ENCODE measurements around the gene TAS2R50. TPM values are rescaled to one million over a fixed set of nuclear protein-coding genes. Genes with fewer than 3 reads are reported as not detected.

TAS2R50 gene
- total and polyA plus RNA-seq, 8 donors: 0.40 to 0.74 (median 0.60) TPM; not detected in 2

DNA sequence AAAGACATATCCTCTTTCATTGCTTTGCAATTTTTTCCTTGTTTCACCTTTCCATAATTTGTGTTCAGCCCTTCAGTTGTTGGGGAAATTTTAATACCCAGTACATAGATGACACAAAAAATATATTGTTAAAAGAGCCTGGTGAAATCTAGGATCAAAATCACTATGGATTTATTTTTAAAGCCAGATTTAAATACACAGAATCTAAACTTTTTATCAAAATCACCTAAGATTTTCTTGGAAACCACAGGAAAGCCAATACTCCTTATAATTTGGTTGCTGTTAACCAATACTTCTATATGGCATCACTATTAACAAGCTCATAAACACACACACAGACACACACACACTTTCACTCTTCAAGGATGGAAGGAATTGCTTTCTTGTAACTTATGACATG is 11.5 kb upstream of the TAS2R50 start, which contains the start of gene TAS2R20:
TSS of gene TAS2R20 (minus strand) at position 101 of the 400 bp plus-strand sequence. CDS start 429 bp downstream, outside the sequence.
- no peak within 1 kb of the TSS for H3K27ac ChIP-seq
- intact Hi-C loops (cut with DNase I): no loop called here
- H3K27me3 ChIP-seq: no peaks in the 10 kb centered on the region
- ATAC-seq (no peak), FAIRE-seq (no peak), DNase-seq (no peak)
- H3K9me3 ChIP-seq: no peaks in the 10 kb centered on the region
- H3K4me3 ChIP-seq: no peak within 1 kb of the TSS
- no peaks in the 10 kb centered on the region for H3K36me3 ChIP-seq
- no peaks in the 10 kb centered on the region for H3K4me1 ChIP-seq
- TF ChIP-seq, protein P1, sequence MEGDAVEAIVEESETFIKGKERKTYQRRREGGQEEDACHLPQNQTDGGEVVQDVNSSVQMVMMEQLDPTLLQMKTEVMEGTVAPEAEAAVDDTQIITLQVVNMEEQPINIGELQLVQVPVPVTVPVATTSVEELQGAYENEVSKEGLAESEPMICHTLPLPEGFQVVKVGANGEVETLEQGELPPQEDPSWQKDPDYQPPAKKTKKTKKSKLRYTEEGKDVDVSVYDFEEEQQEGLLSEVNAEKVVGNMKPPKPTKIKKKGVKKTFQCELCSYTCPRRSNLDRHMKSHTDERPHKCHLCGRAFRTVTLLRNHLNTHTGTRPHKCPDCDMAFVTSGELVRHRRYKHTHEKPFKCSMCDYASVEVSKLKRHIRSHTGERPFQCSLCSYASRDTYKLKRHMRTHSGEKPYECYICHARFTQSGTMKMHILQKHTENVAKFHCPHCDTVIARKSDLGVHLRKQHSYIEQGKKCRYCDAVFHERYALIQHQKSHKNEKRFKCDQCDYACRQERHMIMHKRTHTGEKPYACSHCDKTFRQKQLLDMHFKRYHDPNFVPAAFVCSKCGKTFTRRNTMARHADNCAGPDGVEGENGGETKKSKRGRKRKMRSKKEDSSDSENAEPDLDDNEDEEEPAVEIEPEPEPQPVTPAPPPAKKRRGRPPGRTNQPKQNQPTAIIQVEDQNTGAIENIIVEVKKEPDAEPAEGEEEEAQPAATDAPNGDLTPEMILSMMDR (IDR thresholded peaks at IDR 0.05): no peak

DNA sequence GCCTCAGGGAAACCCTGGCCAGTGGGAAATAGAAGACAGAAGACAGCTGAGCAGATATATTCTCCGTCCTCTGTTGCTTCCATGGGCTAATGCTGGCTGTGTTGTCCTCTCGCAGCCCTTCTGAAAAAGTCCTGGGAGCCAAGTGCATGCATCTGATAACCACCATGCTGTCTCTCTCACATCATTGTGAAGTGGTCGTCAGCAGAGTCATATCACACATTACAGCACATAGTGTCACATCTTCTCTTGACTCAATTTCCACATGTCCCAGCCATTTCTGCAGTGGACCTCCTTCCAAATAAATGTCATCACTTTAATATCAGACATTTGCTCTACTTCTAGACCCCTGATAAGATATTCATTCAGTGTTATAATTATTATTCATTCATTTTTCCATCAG is 7.6 kb upstream of the TAS2R50 start:
- TF ChIP-seq, protein P1 (IDR thresholded peaks at IDR 0.05): no peak
- DNase-seq (no peak), ATAC-seq (no peak), FAIRE-seq (no peak)
- Histone ChIP-seq H3K27me3 (no peaks in the 10 kb centered on the region), H3K36me3 (no peaks in the 10 kb centered on the region), H3K9me3 (peaks cover 0 to 2% (median 0%) of the 10 kb centered on the region in 4 donors), H3K27ac (no peak overlapping the region), H3K4me3 (no peak overlapping the region), H3K4me1 (no peaks in the 10 kb centered on the region)
- intact Hi-C loops (cut with DNase I): no loop called here
- WGBS, 2 donors: 96% methylated on average over 3 of the region's 3 CpGs

DNA sequence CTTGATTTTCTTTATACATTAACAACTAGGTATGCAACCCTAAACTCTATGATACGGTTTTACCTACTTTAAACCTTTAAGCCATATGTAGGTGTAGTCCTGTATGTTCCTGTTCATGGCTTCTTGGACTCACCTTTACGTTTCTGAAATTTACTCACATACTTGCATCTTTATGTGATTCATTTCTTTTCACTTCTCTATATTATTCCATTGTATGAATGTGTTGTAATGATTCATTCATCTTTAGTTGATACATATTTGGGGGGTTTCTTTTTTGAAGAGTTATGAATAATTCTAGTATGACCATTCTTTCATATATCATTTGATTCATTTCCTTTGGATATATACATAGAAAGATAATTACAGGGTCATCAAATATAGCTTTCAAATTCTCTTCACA is 2.4 kb upstream of the TAS2R50 start:
- TF ChIP-seq, protein P1 (IDR thresholded peaks at IDR 0.05): no peak
- H3K36me3 ChIP-seq: no peaks in the 10 kb centered on the region
- DNase-seq: no peak
- H3K4me3 ChIP-seq: no peak overlapping the region
- peaks cover 0 to 3% (median 0%) of the 10 kb centered on the region in 4 donors for H3K9me3 ChIP-seq
- no peak for FAIRE-seq
- no peak for ATAC-seq
- WGBS, 2 donors: 93 to 95% methylated on average over 2 of the region's 2 CpGs
- intact Hi-C loops (cut with DNase I): no loop called here
- H3K27ac ChIP-seq: no peak overlapping the region
- H3K4me1 ChIP-seq: no peaks in the 10 kb centered on the region
- no peaks in the 10 kb centered on the region for H3K27me3 ChIP-seq

DNA sequence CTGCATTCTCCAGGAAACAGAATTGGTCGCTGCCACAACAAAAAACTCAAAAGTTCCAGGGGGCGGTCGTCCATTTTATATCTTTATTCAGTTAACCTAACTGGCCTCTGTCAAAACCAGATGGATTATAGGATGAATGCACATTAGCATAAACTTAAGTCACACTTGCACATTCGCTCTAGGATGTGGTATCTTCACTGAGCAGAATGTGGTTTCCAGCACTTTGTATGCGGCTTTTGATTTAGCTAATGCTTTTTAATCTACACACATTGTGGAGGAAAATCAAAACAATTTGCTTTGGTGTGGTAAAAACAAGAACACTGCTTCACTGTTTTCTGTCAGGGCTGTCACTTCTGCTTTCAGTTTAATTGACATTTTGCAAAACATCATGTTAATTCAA is 4.5 kb downstream of the TAS2R50 start:
- Histone ChIP-seq H3K4me3 (no peak overlapping the region), H3K27ac (no peak overlapping the region), H3K27me3 (no peaks in the 10 kb centered on the region), H3K4me1 (no peaks in the 10 kb centered on the region), H3K9me3 (no peaks in the 10 kb centered on the region), H3K36me3 (no peaks in the 10 kb centered on the region)
- intact Hi-C loops (cut with DNase I): no loop called here
- DNase-seq: no peak
- 94 to 97% methylated on average over 5 of the region's 5 CpGs for WGBS, 2 donors
- TF ChIP-seq, protein P1 (IDR thresholded peaks at IDR 0.05): no peak
- ATAC-seq: no peak
- no peak for FAIRE-seq

DNA sequence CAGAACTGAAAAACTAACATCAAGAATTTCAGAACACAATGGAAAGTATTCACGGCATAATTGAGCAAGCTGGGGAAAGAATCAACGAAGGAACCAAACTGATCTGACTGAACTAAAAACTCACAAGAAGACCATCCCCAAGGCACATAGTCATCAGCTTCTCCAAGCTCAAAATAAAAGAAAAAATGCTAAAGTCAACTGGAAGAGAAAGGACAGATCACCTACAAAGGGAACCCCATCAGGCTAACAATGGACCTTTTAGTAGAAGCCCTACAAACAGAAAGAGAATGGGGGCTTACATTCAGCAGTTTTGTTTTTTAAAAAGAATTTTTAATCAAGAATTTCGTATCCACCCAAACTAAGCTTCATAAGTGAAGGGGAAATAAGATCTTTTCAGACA is 11.7 kb downstream of the TAS2R50 start:
- intact Hi-C loops (cut with DNase I): no loop called here
- TF ChIP-seq, protein P1 (IDR thresholded peaks at IDR 0.05): no peak
- no peaks in the 10 kb centered on the region for H3K27me3 ChIP-seq
- 91 to 94% methylated on average over 3 of the region's 3 CpGs for WGBS, 2 donors
- no peaks in the 10 kb centered on the region for H3K9me3 ChIP-seq
- no peak for ATAC-seq
- no peak overlapping the region for H3K27ac ChIP-seq
- FAIRE-seq: no peak
- no peak overlapping the region for H3K4me3 ChIP-seq
- H3K36me3 ChIP-seq: no peaks in the 10 kb centered on the region
- H3K4me1 ChIP-seq: no peaks in the 10 kb centered on the region
- DNase-seq: no peak
